A673 (cell line): Measurements from ENCODE around the gene PLP2.
A peak's percentile ranks its signal among the peaks of the same experiment; 100 is the strongest.

Experiments
- EZH2 ChIP-seq: fragments of 200-600 bp; sonication (generic); IDR thresholded peaks from 2 replicates; pipeline ENCODE4 v1.6.1; 2017; ENCODE audit warnings: borderline replicate concordance, low read depth, mild to moderate bottlenecking, mixed read lengths, antibody characterized with exemption, low read length; ENCODE audit not compliant: poor library complexity, severe bottlenecking
- TF ChIP-seq, protein P1 (sequence below): fragments of 300-800, 200-600 bp; sonication (generic); conservative IDR thresholded peaks from 2 replicates; pipeline ENCODE4 v1.5.1; 2017; ENCODE audit warnings: low read depth, mild to moderate bottlenecking, antibody characterized with exemption, low read length, moderate library complexity, mixed read lengths

DNA sequence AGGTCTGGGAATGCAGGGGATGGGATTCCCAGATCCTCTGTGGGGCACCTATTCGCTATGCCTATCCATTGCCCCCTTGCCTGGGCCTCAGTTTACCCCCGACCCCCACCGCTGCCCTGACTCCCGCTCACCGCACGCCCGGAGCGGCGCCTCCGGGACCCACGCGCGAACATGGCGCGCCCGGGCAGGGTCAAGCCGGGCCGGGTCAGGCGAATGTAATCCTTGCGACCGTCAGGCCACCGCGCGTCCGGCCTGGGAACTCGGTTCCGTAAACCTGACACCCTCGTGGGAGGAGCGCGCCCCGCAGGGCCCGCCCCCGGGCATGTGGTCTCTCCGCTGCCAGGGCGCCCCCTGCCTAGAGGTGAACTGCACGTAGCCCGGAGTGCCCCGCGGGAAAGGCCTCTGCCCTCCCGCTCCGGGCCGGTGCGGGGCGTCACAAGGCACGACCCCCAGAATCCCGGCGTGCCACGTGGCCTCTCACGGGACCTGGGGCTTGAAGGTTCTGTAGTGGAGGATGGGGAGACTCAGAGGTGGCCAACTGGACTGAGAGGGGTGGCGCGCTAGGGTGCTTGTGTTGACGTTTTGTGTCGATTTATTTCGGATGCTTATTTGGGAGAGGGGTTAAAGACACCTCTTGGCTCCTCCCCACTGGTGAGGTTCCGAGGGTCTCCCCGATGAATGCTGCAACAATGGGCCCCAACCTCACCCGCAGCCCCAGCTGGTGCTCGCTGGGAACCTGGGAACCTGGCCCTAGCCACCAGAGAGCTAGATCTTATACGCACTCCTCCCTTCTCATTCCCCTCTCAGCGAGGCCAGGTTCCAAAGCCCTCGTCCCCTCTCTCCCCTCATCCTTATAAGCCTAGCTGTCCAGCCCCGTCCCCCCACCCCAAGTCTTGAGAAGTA lies 14.7 kb downstream of the PLP2 start, which contains the start of gene PRICKLE3:
- no peak for TF ChIP-seq EZH2
- TF ChIP-seq, protein P1, sequence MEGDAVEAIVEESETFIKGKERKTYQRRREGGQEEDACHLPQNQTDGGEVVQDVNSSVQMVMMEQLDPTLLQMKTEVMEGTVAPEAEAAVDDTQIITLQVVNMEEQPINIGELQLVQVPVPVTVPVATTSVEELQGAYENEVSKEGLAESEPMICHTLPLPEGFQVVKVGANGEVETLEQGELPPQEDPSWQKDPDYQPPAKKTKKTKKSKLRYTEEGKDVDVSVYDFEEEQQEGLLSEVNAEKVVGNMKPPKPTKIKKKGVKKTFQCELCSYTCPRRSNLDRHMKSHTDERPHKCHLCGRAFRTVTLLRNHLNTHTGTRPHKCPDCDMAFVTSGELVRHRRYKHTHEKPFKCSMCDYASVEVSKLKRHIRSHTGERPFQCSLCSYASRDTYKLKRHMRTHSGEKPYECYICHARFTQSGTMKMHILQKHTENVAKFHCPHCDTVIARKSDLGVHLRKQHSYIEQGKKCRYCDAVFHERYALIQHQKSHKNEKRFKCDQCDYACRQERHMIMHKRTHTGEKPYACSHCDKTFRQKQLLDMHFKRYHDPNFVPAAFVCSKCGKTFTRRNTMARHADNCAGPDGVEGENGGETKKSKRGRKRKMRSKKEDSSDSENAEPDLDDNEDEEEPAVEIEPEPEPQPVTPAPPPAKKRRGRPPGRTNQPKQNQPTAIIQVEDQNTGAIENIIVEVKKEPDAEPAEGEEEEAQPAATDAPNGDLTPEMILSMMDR, result peak; percentile 47; the same call in 1 of the 2 replicates
